ENCODE data around the gene RAB37. TPM values are rescaled to one million over a fixed set of nuclear protein-coding genes. Genes with fewer than 3 reads are reported as not detected.

RAB37 gene
- total and polyA plus RNA-seq, 2 of the 13 experiments (the other 11 are each of a cell fraction or from before 2014, with no cell fraction given): 0.91 to 3.7 TPM

DNA sequence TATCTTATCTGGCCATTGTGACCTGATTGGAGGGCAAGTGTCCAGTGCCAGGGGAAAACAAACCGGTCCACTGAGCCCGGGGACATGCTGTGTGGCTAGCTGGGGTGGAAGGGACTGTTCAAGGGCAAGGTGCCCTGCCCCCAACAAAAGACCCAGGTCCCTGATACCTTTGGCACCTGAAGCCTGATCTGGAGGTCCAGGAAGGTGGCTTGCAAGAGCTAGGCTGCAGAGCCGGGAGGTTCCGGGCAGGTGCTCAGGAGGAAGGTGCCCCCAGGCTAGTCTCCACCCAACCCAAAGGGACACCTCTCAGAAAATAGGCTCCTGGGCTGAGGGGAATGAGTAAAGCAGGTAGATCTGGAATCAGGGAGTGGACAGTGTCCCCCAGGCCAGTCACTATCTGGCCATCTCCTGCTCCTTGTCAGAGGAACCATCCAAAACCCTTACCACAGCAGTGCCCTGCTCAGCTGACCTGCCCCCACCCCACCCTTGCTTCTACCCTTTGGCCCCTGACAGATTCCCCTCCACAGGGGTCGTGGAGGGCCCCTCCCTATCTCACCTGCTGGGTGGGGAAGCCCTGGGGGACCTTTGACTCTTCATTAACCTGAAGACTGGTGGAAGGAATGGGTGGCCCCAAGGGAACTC, 32.9 kb downstream of the RAB37 start (continued):
- TF ChIP-seq SAFB2 (CRISPR knock-in tag; IDR thresholded peaks at IDR 0.05; ENCODE audit: borderline replicate concordance, low read depth) (peak; percentile 79; the same call in 1 of the 2 replicates), HIVEP1 (CRISPR knock-in tag; IDR thresholded peaks at IDR 0.05) (no peak), ZNF878 (CRISPR knock-in tag; IDR thresholded peaks at IDR 0.05) (peak; percentile 16; the same call in 1 of the 2 replicates), ZNF136 (CRISPR knock-in tag; IDR thresholded peaks at IDR 0.05; ENCODE audit: low read depth) (no peak), ZNF260 (CRISPR knock-in tag; IDR thresholded peaks at IDR 0.05; ENCODE audit: borderline replicate concordance, low read depth) (0 out of 2 replicates have a peak, but pooled peaks have one; percentile 21), TBP (CRISPR knock-in tag; IDR thresholded peaks at IDR 0.05) (no peak), NR2F2 (IDR thresholded peaks at IDR 0.05; ENCODE audit: borderline replicate concordance, low read depth) (peak; percentile 21; the same call in 1 of the 2 replicates), ZBTB38 (CRISPR knock-in tag; IDR thresholded peaks at IDR 0.05) (0 out of 2 replicates have a peak, but pooled peaks have one; percentile 2), ZNF431 (CRISPR knock-in tag; IDR thresholded peaks at IDR 0.05; ENCODE audit: borderline replicate concordance, low read depth) (no peak), POLR2A (IDR thresholded peaks at IDR 0.05; ENCODE audit: insufficient read depth in 1 of 2, low read depth in 2 of 2, low read length in 2 of 2) (peak; percentile 49 to 58), ZNF234 (CRISPR knock-in tag; conservative IDR thresholded peaks at IDR 0.05) (no peak), MIXL1 (CRISPR knock-in tag; IDR thresholded peaks at IDR 0.05) (no peak), REL (CRISPR knock-in tag; conservative IDR thresholded peaks at IDR 0.05) (0 out of 2 replicates have a peak, but pooled peaks have one; percentile 33), ZNF264 (CRISPR knock-in tag; IDR thresholded peaks at IDR 0.05) (0 out of 2 replicates have a peak, but pooled peaks have one; percentile 3), ZNF674 (CRISPR knock-in tag; IDR thresholded peaks at IDR 0.05; ENCODE audit: low read depth) (0 out of 2 replicates have a peak, but pooled peaks have one; percentile 16), TSC22D2 (CRISPR knock-in tag; IDR thresholded peaks at IDR 0.05; ENCODE audit: borderline replicate concordance) (0 out of 2 replicates have a peak, but pooled peaks have one; percentile 5)
- TF ChIP-seq, protein P1, sequence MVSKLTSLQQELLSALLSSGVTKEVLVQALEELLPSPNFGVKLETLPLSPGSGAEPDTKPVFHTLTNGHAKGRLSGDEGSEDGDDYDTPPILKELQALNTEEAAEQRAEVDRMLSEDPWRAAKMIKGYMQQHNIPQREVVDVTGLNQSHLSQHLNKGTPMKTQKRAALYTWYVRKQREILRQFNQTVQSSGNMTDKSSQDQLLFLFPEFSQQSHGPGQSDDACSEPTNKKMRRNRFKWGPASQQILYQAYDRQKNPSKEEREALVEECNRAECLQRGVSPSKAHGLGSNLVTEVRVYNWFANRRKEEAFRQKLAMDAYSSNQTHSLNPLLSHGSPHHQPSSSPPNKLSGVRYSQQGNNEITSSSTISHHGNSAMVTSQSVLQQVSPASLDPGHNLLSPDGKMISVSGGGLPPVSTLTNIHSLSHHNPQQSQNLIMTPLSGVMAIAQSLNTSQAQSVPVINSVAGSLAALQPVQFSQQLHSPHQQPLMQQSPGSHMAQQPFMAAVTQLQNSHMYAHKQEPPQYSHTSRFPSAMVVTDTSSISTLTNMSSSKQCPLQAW (CRISPR knock-in tag; IDR thresholded peaks at IDR 0.05): 0 out of 2 replicates have a peak, but pooled peaks have one; percentile 1
- TF ChIP-seq, protein P2, sequence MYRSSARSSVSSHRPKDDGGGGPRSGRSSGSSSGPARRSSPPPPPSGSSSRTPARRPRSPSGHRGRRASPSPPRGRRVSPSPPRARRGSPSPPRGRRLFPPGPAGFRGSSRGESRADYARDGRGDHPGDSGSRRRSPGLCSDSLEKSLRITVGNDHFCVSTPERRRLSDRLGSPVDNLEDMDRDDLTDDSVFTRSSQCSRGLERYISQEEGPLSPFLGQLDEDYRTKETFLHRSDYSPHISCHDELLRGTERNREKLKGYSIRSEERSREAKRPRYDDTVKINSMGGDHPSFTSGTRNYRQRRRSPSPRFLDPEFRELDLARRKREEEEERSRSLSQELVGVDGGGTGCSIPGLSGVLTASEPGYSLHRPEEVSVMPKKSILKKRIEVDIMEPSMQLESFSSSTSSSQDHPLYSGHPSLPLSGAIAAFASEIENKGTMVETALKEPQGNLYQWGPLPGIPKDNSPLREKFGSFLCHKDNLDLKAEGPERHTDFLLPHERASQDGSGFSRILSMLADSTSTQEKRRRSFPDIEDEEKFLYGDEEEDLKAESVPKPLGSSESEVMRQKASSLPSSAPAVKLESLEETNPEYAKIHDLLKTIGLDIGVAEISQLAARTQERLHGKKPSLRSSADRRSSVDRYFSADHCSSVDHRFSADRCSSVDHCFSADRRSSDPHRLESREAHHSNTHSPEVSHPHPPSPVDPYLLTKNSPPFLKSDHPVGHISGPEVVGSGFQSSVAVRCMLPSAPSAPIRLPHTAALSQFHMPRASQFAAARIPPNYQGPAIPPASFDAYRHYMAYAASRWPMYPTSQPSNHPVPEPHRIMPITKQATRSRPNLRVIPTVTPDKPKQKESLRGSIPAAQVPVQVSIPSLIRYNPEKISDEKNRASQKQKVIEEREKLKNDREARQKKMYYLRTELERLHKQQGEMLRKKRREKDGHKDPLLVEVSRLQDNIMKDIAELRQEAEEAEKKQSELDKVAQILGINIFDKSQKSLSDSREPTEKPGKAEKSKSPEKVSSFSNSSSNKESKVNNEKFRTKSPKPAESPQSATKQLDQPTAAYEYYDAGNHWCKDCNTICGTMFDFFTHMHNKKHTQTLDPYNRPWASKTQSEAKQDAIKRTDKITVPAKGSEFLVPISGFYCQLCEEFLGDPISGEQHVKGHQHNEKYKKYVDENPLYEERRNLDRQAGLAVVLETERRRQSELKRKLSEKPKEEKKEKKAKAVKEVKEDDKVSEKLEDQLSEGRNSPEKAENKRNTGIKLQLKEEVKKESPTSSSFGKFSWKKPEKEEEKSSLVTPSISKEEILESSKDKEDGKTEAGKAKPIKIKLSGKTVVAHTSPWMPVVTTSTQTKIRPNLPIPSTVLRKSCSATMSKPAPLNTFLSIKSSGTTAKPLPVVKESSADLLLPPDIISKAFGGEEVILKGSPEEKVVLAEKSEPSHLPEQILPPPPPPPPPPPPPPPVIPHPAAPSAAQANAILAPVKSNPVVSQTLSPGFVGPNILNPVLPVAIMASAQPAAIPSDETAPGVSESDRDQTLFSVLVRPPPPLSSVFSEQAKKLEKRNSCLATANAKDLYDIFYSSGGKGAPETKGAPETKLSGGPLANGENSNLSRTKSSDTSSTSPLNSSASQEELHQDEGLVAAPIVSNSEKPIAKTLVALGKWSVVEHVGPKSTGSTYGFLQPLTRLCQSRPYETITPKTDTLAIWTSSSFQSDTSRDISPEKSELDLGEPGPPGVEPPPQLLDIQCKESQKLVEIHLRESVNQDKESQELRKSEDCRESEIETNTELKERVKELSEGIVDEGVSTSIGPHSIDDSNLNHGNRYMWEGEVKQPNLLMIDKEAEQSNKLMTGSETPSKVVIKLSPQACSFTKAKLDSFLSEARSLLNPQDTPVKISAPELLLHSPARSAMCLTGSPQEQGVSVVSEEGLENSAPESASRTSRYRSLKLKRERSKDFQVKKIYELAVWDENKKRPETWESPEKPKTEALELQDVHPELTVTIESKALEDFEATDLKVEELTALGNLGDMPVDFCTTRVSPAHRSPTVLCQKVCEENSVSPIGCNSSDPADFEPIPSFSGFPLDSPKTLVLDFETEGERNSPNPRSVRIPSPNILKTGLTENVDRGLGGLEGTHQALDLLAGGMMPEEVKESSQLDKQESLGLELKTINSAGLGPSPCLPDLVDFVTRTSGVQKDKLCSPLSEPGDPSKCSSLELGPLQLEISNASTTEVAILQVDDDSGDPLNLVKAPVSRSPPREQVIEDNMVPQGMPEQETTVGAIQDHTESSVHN (CRISPR knock-in tag; IDR thresholded peaks at IDR 0.05): no peak
- TF ChIP-seq, protein P3, sequence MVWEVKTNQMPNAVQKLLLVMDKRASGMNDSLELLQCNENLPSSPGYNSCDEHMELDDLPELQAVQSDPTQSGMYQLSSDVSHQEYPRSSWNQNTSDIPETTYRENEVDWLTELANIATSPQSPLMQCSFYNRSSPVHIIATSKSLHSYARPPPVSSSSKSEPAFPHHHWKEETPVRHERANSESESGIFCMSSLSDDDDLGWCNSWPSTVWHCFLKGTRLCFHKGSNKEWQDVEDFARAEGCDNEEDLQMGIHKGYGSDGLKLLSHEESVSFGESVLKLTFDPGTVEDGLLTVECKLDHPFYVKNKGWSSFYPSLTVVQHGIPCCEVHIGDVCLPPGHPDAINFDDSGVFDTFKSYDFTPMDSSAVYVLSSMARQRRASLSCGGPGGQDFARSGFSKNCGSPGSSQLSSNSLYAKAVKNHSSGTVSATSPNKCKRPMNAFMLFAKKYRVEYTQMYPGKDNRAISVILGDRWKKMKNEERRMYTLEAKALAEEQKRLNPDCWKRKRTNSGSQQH (CRISPR knock-in tag; IDR thresholded peaks at IDR 0.05; ENCODE audit: low read depth): no peak

Data from HepG2 (cell line).